ENCODE data around the gene GRAMD4. TPM values are rescaled to one million over a fixed set of nuclear protein-coding genes. Genes with fewer than 3 reads are reported as not detected.

Gene GRAMD4
- total RNA-seq, 2 donors from 2014 or later: 38.0 to 43.3 TPM

DNA sequence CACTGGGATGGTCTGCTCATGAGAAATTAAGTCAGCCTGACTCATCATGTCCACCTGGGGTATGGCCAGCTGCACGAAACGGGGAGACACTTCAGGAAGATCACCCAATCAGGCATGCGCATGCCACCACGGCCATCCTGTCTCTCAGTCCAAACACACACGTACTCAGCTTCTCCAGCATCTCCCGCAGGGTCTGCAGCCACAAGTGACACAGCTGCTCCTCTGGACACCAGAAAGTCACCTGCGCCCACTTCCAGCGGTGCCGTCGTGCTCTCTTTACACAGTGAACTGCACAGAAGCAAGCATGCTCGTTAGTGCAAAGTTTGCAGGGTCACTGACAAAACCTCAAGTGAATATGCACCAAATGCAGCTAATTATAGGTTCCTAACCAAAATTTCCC is 99.7 kb downstream of the GRAMD4 start:
- DNase-seq: no peak
- Histone ChIP-seq H3K4me1 (ENCODE audit: control insufficient read depth, insufficient read depth, low read length) (no peaks in the 10 kb centered on the region), H3K36me3 (ENCODE audit: control insufficient read depth, insufficient read depth, low read length) (peaks cover 50% of the 10 kb centered on the region), H3K27me3 (ENCODE audit: control insufficient read depth, insufficient read depth, low read length, poor library complexity, severe bottlenecking) (no peaks in the 10 kb centered on the region), H3K27ac (ENCODE audit: low read depth, low read length) (no peak overlapping the region), H3K9me3 (ENCODE audit: control insufficient read depth, low read length) (no peaks in the 10 kb centered on the region), H3K9ac (ENCODE audit: extremely low read depth, low read length, poor library complexity, severe bottlenecking) (no peak overlapping the region), H3K4me3 (ENCODE audit: low read length) (no peak overlapping the region)
- no peaks in the 10 kb centered on the region for H3K4me1 Mint-ChIP-seq
- no peak overlapping the region for H3K27ac Mint-ChIP-seq
- no peak overlapping the region for H3K4me3 Mint-ChIP-seq
- 95 to 96% methylated on average over 11 of the region's 11 CpGs for WGBS, 2 experiments (ENCODE audit: insufficient coverage in 1 of 2, insufficient read length in 1 of 2)
- H3K9me3 Mint-ChIP-seq: no peaks in the 10 kb centered on the region
- H3K36me3 Mint-ChIP-seq (ENCODE audit: low read depth): peaks cover 58% of the 10 kb centered on the region
- no peak for TF ChIP-seq CTCF (conservative IDR thresholded peaks at IDR 0.05)
- H3K27me3 Mint-ChIP-seq (ENCODE audit: insufficient read depth): no peaks in the 10 kb centered on the region

DNA sequence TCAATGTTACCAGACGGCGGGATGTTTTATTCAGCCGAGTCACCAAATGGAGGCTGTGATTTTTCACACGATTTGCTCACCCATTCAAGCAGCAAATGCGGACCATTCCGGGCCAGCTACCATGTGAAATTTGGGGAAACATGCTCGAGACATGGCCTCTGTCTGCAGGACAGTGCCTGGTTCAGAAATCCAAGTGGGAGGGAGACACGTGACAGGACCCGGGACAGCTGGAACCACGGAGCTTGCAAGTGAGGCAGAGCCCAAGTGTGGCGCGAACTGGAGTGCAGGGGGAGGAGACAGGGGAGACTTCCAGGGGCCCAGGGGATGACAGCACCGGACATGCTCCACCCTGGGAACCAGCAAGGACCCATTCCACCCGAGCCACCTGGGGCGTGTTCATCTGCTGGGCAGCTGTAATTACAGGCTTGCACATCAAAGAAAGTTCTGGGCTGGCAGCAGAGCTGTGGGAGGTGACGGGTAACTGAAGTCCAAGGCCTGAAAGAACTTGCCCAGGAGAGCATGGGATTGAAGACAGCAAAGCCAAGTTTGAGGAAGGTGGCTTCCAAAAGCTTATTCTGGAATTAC is 101.4 kb downstream of the GRAMD4 start:
- Mint-ChIP-seq H3K4me1 (no peaks in the 10 kb centered on the region), H3K9me3 (no peaks in the 10 kb centered on the region), H3K36me3 (ENCODE audit: low read depth) (peaks cover 59% of the 10 kb centered on the region), H3K27ac (peak overlapping the region; percentile 48), H3K27me3 (ENCODE audit: insufficient read depth) (no peaks in the 10 kb centered on the region), H3K4me3 (no peak overlapping the region)
- no peak overlapping the region for H3K9ac ChIP-seq (ENCODE audit: extremely low read depth, low read length, poor library complexity, severe bottlenecking)
- WGBS, 2 experiments (ENCODE audit: insufficient coverage in 1 of 2, insufficient read length in 1 of 2): 92 to 94% methylated on average over 13 to 16 of the region's 16 CpGs
- H3K36me3 ChIP-seq (ENCODE audit: control insufficient read depth, insufficient read depth, low read length): peaks cover 40% of the 10 kb centered on the region
- no peaks in the 10 kb centered on the region for H3K27me3 ChIP-seq (ENCODE audit: control insufficient read depth, insufficient read depth, low read length, poor library complexity, severe bottlenecking)
- no peak overlapping the region for H3K4me3 ChIP-seq (ENCODE audit: low read length)
- no peaks in the 10 kb centered on the region for H3K4me1 ChIP-seq (ENCODE audit: control insufficient read depth, insufficient read depth, low read length)
- H3K9me3 ChIP-seq (ENCODE audit: control insufficient read depth, low read length): no peaks in the 10 kb centered on the region
- DNase-seq: no peak
- no peak for TF ChIP-seq CTCF (conservative IDR thresholded peaks at IDR 0.05)
- H3K27ac ChIP-seq (ENCODE audit: low read depth, low read length): no peak overlapping the region

DNA sequence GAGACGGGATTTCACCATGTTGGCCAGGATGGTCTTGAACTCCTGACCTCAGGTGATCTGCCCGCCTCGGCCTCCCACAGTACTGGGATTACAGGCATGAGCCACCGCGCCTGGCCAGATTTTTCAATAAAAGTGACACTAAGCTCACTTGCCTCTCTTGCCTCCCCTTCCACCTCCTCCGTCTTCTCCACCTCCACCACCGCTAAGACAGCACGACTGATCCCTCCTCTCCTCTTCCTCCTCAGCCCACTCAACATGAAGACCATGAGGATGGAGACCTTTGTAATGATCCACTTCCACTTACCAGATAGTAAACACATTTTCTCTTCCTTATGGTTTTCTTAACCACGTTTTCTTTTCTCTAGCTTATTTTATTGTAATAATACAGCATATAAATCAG is 103.7 kb downstream of the GRAMD4 start:
- no peak for DNase-seq
- Mint-ChIP-seq H3K4me1 (peaks cover 6% of the 10 kb centered on the region), H3K27ac (no peak overlapping the region), H3K4me3 (no peak overlapping the region), H3K9me3 (no peaks in the 10 kb centered on the region), H3K36me3 (ENCODE audit: low read depth) (peaks cover 41% of the 10 kb centered on the region), H3K27me3 (ENCODE audit: insufficient read depth) (no peaks in the 10 kb centered on the region)
- no peak for TF ChIP-seq CTCF (conservative IDR thresholded peaks at IDR 0.05)
- Histone ChIP-seq H3K9ac (ENCODE audit: extremely low read depth, low read length, poor library complexity, severe bottlenecking) (no peak overlapping the region), H3K4me3 (ENCODE audit: low read length) (no peak overlapping the region), H3K4me1 (ENCODE audit: control insufficient read depth, insufficient read depth, low read length) (no peaks in the 10 kb centered on the region), H3K36me3 (ENCODE audit: control insufficient read depth, insufficient read depth, low read length) (peaks cover 19% of the 10 kb centered on the region), H3K27ac (ENCODE audit: low read depth, low read length) (no peak overlapping the region), H3K9me3 (ENCODE audit: control insufficient read depth, low read length) (no peaks in the 10 kb centered on the region), H3K27me3 (ENCODE audit: control insufficient read depth, insufficient read depth, low read length, poor library complexity, severe bottlenecking) (no peaks in the 10 kb centered on the region)
- WGBS, 2 experiments (ENCODE audit: insufficient coverage in 1 of 2, insufficient read length in 1 of 2): 93% methylated on average over 8 to 9 of the region's 9 CpGs
